Choroid plexus epithelial cell (primary cell): ENCODE results near the gene AQP12B.

Experiments used
- DNase-seq: peaks from one replicate; pipeline ENCODE4 v3.0.0-alpha.2; 2010; ENCODE audit warnings: low read depth
- H3K4me3 ChIP-seq: 2 replicates; pipeline ENCODE4 v1.5.1; 2011; ENCODE audit warnings: low read depth, mild to moderate bottlenecking, control low read depth, low read length, moderate library complexity
- CTCF ChIP-seq: conservative IDR thresholded peaks from 2 replicates; pipeline ENCODE4 v1.5.1; 2011; ENCODE audit warnings: low read depth, mild to moderate bottlenecking, control low read depth, inconsistent platforms, low read length, moderate library complexity

Gene AQP12B

GRCh38 chr2:240646900-240647502 is 35.7 kb downstream of the AQP12B start:
- TF ChIP-seq CTCF = no peak
- no peak for DNase-seq
- H3K4me3 ChIP-seq = no peak overlapping the region

DNA sequence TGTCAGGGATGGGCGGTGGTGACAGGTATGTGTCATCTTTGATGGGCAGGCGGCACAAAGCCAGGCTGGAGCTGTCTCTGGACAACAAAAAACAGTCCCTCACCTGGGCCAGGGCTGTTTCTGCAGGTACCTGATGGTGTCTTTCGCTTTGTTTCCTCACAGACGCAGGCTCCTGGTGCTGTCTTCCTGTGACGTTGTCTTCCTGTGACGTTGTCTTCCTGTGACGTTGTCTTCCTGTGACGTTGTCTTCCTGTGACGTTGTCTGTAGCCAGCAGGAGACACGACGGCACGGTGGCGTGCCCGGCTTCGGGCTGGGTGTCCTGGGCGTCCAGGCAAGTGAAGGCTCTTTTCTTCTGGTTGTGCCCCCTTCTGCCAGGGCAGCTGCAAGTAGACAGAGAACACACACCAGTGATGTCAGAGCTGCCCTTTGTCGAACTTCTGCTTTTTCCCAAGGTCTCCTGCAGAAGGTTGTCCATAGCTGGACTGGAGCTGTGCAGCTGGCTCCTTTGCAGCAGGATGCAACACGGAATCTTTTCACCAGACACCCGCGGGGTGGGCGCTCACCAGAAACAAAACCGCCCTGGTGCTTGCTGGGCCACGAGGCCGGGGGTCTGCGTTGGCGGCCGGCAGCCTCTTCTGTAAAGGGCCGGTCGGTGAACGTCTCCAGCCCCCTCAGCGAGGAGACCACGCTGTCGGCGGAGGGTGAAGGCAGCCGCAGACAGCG is 36.3 kb downstream of the AQP12B start:
- no peak overlapping the region for H3K4me3 ChIP-seq
- DNase-seq = no peak
- no peak for TF ChIP-seq CTCF

- no peak overlapping the region for H3K4me3 ChIP-seq
- DNase-seq = no peak
- TF ChIP-seq CTCF = no peak
Measured at GRCh38 chr2:240645801-240646175, 36.9 kb downstream of the AQP12B start.

DNA sequence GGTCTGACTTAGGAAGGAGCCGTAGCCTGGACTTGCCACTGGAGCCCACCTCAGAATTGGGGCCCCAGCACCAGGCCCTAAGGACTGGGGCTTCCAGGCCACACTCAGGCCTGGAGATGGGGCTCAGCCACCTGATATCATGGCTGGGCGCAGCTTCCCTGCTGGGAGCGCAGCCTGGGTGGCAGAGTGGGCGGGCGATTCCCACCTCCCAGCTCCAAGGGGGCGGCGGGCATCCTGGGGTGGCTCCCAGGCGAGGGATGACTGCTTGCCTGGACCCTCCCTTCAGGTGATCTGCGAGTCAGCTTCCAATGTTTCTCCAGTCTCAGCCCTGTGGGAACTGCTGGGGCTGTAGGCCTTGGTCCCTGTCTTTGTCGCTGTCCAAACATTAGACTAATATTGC is 37.3 kb downstream of the AQP12B start:
- no peak overlapping the region for H3K4me3 ChIP-seq
- no peak for TF ChIP-seq CTCF
- no peak for DNase-seq

- no peak for DNase-seq
- no peak for TF ChIP-seq CTCF
- H3K4me3 ChIP-seq = no peak overlapping the region
Measured at GRCh38 chr2:240644859-240645301, 37.8 kb downstream of the AQP12B start.

DNA sequence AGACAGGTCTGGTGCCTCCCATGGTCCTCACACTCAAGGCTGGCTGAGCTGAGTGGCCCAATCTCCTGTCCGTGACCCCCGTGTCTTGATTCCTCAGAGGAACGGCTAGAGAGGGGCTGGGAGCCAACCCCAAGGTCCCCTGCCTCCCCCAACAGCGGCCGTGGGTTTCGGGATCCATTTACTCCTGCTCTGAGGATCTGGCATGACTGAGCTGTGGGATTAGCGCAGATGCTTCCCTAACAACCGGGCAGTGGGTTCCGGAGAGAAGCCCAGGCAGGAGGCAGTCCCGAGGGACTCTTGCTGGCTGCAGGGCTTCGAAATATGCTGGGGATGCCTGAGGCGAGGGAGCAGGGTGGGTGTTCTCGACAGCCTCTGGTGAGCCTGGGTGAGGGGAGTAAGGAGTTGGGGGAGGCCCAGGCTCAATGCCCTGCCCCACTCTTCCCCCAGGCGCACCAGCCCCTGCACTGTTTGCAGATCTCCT is 38.5 kb downstream of the AQP12B start:
- no peak for TF ChIP-seq CTCF
- DNase-seq = no peak
- H3K4me3 ChIP-seq = no peak overlapping the region

DNA sequence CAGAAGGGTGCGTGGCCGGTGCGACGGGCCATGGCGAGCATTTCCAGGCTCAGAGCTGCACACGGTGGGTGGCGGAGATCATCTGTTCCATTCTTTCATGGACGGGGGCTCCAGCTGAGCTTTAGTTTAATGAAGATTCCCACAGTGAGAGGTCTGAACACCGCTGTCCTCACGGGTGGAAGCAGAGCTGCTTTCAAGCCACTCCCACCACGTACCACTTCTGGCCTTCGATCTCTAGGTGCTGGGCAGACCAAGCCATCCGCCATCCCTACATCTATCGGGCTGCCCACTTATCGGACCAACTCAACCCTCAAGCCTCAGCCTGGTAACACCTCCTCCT is 38.9 kb downstream of the AQP12B start:
- no peak for DNase-seq
- no peak overlapping the region for H3K4me3 ChIP-seq
- TF ChIP-seq CTCF = no peak
